ENCODE measurements around the gene TIAM1.

GRCh38 chr21:31211836-31212235 lies 132.2 kb downstream of the TIAM1 start:
- no peak for TF ChIP-seq CTCF (IDR thresholded peaks at IDR 0.05; ENCODE audit: borderline replicate concordance, extremely low read depth, low read length, poor library complexity, severe bottlenecking)
- TF ChIP-seq EZH2 (IDR thresholded peaks at IDR 0.05; ENCODE audit: borderline replicate concordance, low read depth, low read length, severe bottlenecking) = no peak

Data from DND-41 (cell line).